Measurements from ENCODE around the gene ABI2.
"Not testable (repeated sequence)": the region's sequence is repeated elsewhere in the genome, so short reads cannot be mapped to it uniquely, and the experiment has no call there.

The ABI2 gene

GRCh38 chr2:203328760-203329540 lies 756 bp downstream of the ABI2 start:
- Histone ChIP-seq H3K27me3 (replicated peaks; ENCODE audit: control insufficient read depth, insufficient read depth, low read length, poor library complexity, severe bottlenecking) (no peaks in the 10 kb centered on the region), H3K4me3 (ENCODE audit: insufficient read depth, low read depth, low read length, poor library complexity, severe bottlenecking) (peak overlapping the region; percentile 63), H3K9me3 (ENCODE audit: control insufficient read depth, low read length) (no peaks in the 10 kb centered on the region), H3K27ac (ENCODE audit: insufficient read depth, low read length, poor library complexity, severe bottlenecking) (peak overlapping the region; percentile 41), H3K36me3 (ENCODE audit: control insufficient read depth, insufficient read depth, low read length) (no peaks in the 10 kb centered on the region), H3K4me1 (ENCODE audit: control insufficient read depth, insufficient read depth, low read length, poor library complexity, severe bottlenecking) (no peaks in the 10 kb centered on the region)
- DNase-seq, result peak in 2 of 3 donors; percentile 5 to 7

DNA sequence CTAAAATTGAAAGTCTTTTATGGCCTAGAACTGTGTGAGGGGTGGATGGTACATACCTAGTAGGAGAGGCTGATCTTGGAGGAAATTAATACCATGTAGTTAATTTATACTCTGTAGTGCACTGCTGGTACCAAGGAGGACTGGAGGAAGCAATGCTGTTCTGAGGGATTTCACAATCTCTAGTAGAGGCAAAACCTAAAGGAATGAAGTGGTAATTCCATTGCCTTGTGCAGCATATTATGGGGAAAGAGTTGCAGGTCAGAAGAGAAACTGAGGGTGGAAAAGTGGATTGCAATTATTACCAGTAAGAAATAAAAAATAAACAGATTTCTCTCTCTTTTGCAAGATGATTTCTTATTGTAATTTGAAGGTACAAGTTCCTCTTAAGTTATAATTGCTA lies 2.2 kb downstream of the ABI2 start:
- no peak for DNase-seq

DNA sequence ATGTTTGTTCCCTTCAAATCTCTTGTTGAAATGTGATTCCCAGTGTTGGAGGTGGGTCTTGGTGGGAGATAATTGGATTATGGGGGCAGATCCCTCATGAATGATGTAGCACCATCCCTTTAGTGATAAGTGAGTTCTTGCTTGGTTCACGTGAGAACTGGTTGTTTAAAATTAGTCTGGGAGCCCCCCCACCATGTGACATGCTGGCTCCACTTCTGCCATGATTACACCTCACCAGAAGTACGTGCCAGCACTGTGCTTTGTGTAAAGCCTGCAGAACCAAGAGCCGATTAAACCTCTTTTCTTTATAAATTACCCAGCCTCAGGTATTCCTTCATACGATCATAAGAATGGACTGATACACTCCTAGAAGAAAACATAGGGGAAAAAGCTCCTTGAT lies 10.1 kb downstream of the ABI2 start:
- Histone ChIP-seq H3K36me3 (ENCODE audit: control insufficient read depth, insufficient read depth, low read length) (no peaks in the 10 kb centered on the region), H3K9me3 (ENCODE audit: control insufficient read depth, low read length) (no peaks in the 10 kb centered on the region), H3K4me3 (ENCODE audit: insufficient read depth, low read depth, low read length, poor library complexity, severe bottlenecking) (no peak overlapping the region), H3K27me3 (replicated peaks; ENCODE audit: control insufficient read depth, insufficient read depth, low read length, poor library complexity, severe bottlenecking) (no peaks in the 10 kb centered on the region), H3K4me1 (ENCODE audit: control insufficient read depth, insufficient read depth, low read length, poor library complexity, severe bottlenecking) (no peaks in the 10 kb centered on the region), H3K27ac (ENCODE audit: insufficient read depth, low read length, poor library complexity, severe bottlenecking) (no peak overlapping the region)
- no peak for DNase-seq

More for the DNA sequence above, 2.2 kb downstream of the ABI2 start:
- no peaks in the 10 kb centered on the region for H3K27me3 ChIP-seq (replicated peaks; ENCODE audit: control insufficient read depth, insufficient read depth, low read length, poor library complexity, severe bottlenecking)
- H3K36me3 ChIP-seq (ENCODE audit: control insufficient read depth, insufficient read depth, low read length), result no peaks in the 10 kb centered on the region
- no peak overlapping the region for H3K4me3 ChIP-seq (ENCODE audit: insufficient read depth, low read depth, low read length, poor library complexity, severe bottlenecking)
- no peaks in the 10 kb centered on the region for H3K9me3 ChIP-seq (ENCODE audit: control insufficient read depth, low read length)
- no peaks in the 10 kb centered on the region for H3K4me1 ChIP-seq (ENCODE audit: control insufficient read depth, insufficient read depth, low read length, poor library complexity, severe bottlenecking)
- H3K27ac ChIP-seq (ENCODE audit: insufficient read depth, low read length, poor library complexity, severe bottlenecking), result no peak overlapping the region

- Histone ChIP-seq H3K36me3 (ENCODE audit: control insufficient read depth, insufficient read depth, low read length) (no peaks in the 10 kb centered on the region), H3K4me3 (ENCODE audit: insufficient read depth, low read depth, low read length, poor library complexity, severe bottlenecking) (no peak overlapping the region), H3K27ac (ENCODE audit: insufficient read depth, low read length, poor library complexity, severe bottlenecking) (no peak overlapping the region), H3K9me3 (ENCODE audit: control insufficient read depth, low read length) (no peaks in the 10 kb centered on the region), H3K4me1 (ENCODE audit: control insufficient read depth, insufficient read depth, low read length, poor library complexity, severe bottlenecking) (no peaks in the 10 kb centered on the region), H3K27me3 (replicated peaks; ENCODE audit: control insufficient read depth, insufficient read depth, low read length, poor library complexity, severe bottlenecking) (no peaks in the 10 kb centered on the region)
- DNase-seq, result no peak
Measured at GRCh38 chr2:203340791-203341487, 12.7 kb downstream of the ABI2 start.

DNA sequence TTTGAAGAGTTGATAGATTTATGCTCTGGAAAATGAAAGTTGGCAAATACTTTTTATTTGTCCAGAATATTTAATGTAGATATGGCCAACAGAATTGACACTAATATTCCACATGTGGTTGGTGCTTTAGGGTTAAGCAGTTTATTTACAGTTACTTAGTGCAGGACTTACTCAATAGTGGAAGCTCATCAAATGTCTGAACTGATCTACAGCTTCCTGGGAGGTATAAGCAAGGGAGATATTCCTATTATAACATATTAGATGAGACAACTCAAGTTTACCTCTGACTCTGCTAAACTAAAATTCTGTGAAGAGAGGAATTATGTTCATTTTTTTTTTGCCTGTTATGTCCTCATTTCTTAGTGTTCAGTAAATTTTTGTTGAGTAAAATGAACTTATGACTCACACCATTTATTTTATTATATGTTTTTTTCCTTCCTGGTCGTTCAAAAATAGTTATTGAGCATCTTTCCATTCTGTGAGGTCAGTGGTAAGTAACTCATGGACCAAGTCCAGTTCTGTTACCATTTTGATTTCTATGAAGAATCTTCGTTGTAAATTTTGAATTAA lies 13.6 kb downstream of the ABI2 start:
- Histone ChIP-seq H3K9me3 (ENCODE audit: control insufficient read depth, low read length) (no peaks in the 10 kb centered on the region), H3K27me3 (replicated peaks; ENCODE audit: control insufficient read depth, insufficient read depth, low read length, poor library complexity, severe bottlenecking) (no peaks in the 10 kb centered on the region), H3K4me1 (ENCODE audit: control insufficient read depth, insufficient read depth, low read length, poor library complexity, severe bottlenecking) (no peaks in the 10 kb centered on the region), H3K4me3 (ENCODE audit: insufficient read depth, low read depth, low read length, poor library complexity, severe bottlenecking) (no peak overlapping the region), H3K36me3 (ENCODE audit: control insufficient read depth, insufficient read depth, low read length) (no peaks in the 10 kb centered on the region), H3K27ac (ENCODE audit: insufficient read depth, low read length, poor library complexity, severe bottlenecking) (no peak overlapping the region)
- no peak for DNase-seq

GRCh38 chr2:203342374-203342773 lies 14.2 kb downstream of the ABI2 start:
- not testable (repeated sequence) for H3K27me3 ChIP-seq (replicated peaks; ENCODE audit: control insufficient read depth, insufficient read depth, low read length, poor library complexity, severe bottlenecking); DNase-seq; H3K4me1 ChIP-seq (ENCODE audit: control insufficient read depth, insufficient read depth, low read length, poor library complexity, severe bottlenecking); H3K4me3 ChIP-seq (ENCODE audit: insufficient read depth, low read depth, low read length, poor library complexity, severe bottlenecking); H3K36me3 ChIP-seq (ENCODE audit: control insufficient read depth, insufficient read depth, low read length); H3K27ac ChIP-seq (ENCODE audit: insufficient read depth, low read length, poor library complexity, severe bottlenecking); H3K9me3 ChIP-seq (ENCODE audit: control insufficient read depth, low read length)

GRCh38 chr2:203344667-203345066 lies 16.5 kb downstream of the ABI2 start:
- H3K27me3 ChIP-seq (replicated peaks; ENCODE audit: control insufficient read depth, insufficient read depth, low read length, poor library complexity, severe bottlenecking), result no peaks in the 10 kb centered on the region
- DNase-seq, result no peak
- H3K36me3 ChIP-seq (ENCODE audit: control insufficient read depth, insufficient read depth, low read length), result no peaks in the 10 kb centered on the region
- H3K9me3 ChIP-seq (ENCODE audit: control insufficient read depth, low read length), result no peaks in the 10 kb centered on the region
- no peak overlapping the region for H3K4me3 ChIP-seq (ENCODE audit: insufficient read depth, low read depth, low read length, poor library complexity, severe bottlenecking)
- no peak overlapping the region for H3K27ac ChIP-seq (ENCODE audit: insufficient read depth, low read length, poor library complexity, severe bottlenecking)
- H3K4me1 ChIP-seq (ENCODE audit: control insufficient read depth, insufficient read depth, low read length, poor library complexity, severe bottlenecking), result no peaks in the 10 kb centered on the region

GRCh38 chr2:203346612-203347011 lies 18.4 kb downstream of the ABI2 start:
- Histone ChIP-seq H3K27ac (ENCODE audit: insufficient read depth, low read length, poor library complexity, severe bottlenecking) (no peak overlapping the region), H3K27me3 (replicated peaks; ENCODE audit: control insufficient read depth, insufficient read depth, low read length, poor library complexity, severe bottlenecking) (no peaks in the 10 kb centered on the region), H3K9me3 (ENCODE audit: control insufficient read depth, low read length) (no peaks in the 10 kb centered on the region), H3K4me1 (ENCODE audit: control insufficient read depth, insufficient read depth, low read length, poor library complexity, severe bottlenecking) (no peaks in the 10 kb centered on the region), H3K36me3 (ENCODE audit: control insufficient read depth, insufficient read depth, low read length) (no peaks in the 10 kb centered on the region), H3K4me3 (ENCODE audit: insufficient read depth, low read depth, low read length, poor library complexity, severe bottlenecking) (no peak overlapping the region)
- no peak for DNase-seq

GRCh38 chr2:203347375-203347774 lies 19.2 kb downstream of the ABI2 start:
- Histone ChIP-seq H3K9me3 (ENCODE audit: control insufficient read depth, low read length) (no peaks in the 10 kb centered on the region), H3K4me3 (ENCODE audit: insufficient read depth, low read depth, low read length, poor library complexity, severe bottlenecking) (no peak overlapping the region), H3K27ac (ENCODE audit: insufficient read depth, low read length, poor library complexity, severe bottlenecking) (no peak overlapping the region), H3K27me3 (replicated peaks; ENCODE audit: control insufficient read depth, insufficient read depth, low read length, poor library complexity, severe bottlenecking) (no peaks in the 10 kb centered on the region), H3K36me3 (ENCODE audit: control insufficient read depth, insufficient read depth, low read length) (no peaks in the 10 kb centered on the region), H3K4me1 (ENCODE audit: control insufficient read depth, insufficient read depth, low read length, poor library complexity, severe bottlenecking) (no peaks in the 10 kb centered on the region)
- DNase-seq, result no peak

- Histone ChIP-seq H3K9me3 (ENCODE audit: control insufficient read depth, low read length) (no peaks in the 10 kb centered on the region), H3K4me3 (ENCODE audit: insufficient read depth, low read depth, low read length, poor library complexity, severe bottlenecking) (no peak overlapping the region), H3K27me3 (replicated peaks; ENCODE audit: control insufficient read depth, insufficient read depth, low read length, poor library complexity, severe bottlenecking) (no peaks in the 10 kb centered on the region), H3K36me3 (ENCODE audit: control insufficient read depth, insufficient read depth, low read length) (no peaks in the 10 kb centered on the region), H3K27ac (ENCODE audit: insufficient read depth, low read length, poor library complexity, severe bottlenecking) (no peak overlapping the region), H3K4me1 (ENCODE audit: control insufficient read depth, insufficient read depth, low read length, poor library complexity, severe bottlenecking) (no peaks in the 10 kb centered on the region)
- no peak for DNase-seq
Measured at GRCh38 chr2:203352604-203353255, 24.5 kb downstream of the ABI2 start.
